Stimulated activated CD8-positive, alpha-beta memory T cell treated with anti-CD3 and anti-CD28 coated beads, Interleukin-4, amount 100 ng/mL, for 48 hours (primary cell): ENCODE data around the gene DYRK3.

Experiments
- DNase-seq: peaks from one replicate; pipeline ENCODE4 v3.0.0-alpha.2; 2020

The DYRK3 gene

DNA sequence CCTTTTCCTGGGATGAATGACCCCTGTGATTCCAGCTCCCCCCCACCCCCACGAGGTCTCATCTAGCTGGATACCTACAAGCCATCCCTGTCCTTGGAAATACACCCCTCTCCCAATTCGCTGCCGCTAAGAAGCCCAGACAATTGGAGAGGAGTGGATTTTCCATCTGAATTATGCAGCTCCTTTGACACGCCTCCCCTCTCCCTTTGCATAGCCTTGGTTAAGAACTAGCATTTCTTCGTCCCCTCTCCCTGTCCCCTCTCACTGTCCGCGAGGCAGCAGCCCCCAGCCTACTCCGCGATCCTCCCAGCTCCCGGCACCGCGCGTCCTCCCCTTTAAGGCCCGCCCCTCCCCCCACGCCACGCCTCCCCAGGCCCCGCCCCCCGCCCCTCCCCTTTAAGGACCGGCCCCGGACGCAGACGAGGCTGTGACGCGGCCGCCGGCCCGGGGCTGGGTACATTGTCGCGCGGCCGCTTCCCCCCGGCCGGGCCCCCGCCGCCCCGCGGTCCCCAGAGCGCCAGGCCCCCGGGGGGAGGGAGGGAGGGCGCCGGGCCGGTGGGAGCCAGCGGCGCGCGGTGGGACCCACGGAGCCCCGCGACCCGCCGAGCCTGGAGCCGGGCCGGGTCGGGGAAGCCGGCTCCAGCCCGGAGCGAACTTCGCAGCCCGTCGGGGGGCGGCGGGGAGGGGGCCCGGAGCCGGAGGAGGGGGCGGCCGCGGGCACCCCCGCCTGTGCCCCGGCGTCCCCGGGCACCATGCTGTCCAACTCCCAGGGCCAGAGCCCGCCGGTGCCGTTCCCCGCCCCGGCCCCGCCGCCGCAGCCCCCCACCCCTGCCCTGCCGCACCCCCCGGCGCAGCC lies 49.4 kb downstream of the DYRK3 start, which contains the start of gene MAPKAPK2:
Gene MAPKAPK2, plus strand, starts transcription at position 428 of the 856 bp plus-strand sequence. Its CDS starts 325 bp downstream, at position 753.
- peak; percentile 83 for DNase-seq

DNA sequence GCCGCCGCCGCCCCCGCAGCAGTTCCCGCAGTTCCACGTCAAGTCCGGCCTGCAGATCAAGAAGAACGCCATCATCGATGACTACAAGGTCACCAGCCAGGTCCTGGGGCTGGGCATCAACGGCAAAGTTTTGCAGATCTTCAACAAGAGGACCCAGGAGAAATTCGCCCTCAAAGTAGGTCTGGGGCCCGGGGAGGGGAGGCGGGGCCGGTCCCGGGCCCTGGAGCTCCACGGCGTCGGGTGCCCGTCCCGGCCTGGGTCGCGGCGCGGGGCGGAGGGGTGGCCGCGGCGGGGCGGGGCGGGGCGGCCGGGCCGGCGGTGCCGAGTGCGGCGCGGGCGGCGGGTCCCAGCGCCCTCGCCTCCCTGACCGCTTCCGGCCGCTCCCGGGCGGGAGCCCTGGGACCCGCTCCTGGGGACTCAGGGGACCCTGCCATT lies 50.0 kb downstream of the DYRK3 start:
- peak; percentile 69 for DNase-seq

DNA sequence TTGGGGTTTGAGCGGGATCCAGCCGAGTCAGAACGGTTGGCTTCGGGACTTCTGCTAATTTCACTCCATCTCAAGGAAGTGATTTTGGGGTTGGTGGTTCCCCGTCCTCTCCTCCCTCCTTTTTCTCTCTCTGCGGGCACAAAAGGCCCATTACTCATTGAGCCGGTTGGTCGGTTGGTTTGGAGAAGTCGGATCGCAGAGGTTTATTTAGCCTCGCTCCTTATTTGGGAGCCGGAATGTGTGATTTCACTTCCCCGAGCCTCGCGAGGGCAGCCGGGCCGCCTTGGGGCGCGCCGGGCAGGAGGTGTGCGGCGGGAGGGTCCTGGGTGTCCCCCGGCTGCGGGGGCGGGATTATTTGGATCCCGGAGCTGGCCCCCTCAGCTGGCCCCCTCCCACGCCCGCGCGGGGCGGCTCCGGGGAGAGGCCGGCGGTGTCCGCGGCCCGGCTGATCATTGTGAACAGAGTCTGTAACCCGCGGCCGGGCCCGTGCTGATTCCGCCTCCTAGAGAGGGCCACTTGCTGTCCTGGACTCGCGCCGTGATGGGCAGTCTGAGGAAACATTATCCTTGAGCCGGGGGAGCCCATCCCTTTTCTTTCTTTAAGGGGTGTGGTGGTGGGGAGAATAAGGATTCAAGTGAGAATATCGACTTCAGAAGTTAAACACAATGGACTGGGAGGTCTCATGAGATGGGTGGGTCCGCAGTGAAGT lies 50.6 kb downstream of the DYRK3 start:
- DNase-seq, result peak; percentile 62

DNA sequence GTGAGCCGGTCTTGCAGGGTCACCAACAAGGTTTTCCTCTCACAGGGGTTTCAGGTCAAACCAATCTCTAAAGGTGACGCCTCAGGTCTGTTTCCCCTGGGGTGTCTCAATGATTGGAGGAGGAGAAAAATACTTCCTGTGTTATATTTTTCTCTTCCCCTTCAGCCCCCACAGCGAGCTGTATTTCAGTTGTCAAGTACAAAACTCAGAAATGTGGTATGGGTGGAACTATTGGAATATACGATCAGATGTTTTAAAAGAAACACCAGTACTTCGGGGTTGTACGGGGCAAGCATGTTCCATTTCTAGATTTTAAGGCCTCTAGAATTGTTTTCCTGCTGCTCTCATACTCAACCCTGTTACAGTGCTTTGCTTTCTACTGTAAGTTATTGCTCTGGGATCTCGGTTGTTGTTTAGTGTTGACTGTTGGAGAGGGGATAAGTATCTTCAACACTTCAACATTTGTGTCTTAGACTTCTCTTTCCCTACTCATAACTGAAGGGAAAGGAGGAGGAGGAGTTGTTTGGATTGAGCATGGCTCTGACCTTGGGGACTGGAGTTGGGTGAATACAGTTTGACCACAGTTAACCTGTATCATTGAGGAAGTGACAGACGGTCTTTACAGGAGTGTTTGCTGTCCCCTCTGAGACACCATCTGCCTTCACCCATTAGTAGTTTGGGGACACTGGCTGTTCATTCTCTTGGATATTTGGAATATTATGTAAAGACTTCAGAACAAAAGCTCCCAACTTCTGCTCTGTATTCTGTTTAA lies 51.3 kb downstream of the DYRK3 start:
- peak; percentile 42 for DNase-seq

DNA sequence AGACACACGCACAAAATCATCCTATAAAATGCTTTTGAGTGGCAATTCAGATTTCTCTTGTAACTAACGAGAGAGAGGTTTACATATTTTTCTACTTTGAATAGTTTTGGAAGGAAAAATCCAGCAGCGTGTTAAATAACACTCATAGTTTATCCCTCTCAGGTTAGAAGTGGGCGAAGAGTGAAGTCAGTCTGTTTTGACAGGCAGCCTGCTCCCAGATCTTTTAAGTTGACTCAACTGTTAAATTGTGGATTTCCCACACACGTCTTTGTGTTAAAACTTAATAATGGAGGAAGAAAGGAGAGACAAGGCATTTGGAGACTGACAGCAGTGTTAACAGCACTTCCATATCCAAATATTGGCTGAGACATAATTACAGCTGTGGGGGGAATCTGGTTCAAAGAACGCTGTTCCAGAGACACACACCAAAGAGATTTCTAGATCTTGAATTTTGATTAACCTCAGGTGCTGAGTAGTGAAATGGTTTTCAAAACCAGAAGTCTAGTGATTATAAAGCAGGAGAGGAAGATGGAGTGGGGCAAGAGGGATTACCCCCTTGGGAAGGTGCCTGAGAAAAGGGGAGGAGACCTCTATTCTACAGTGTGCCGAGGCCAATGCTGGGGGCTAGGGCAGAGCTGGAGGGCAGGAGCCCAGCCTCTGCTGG lies 52.0 kb downstream of the DYRK3 start:
- DNase-seq, result no peak

DNA sequence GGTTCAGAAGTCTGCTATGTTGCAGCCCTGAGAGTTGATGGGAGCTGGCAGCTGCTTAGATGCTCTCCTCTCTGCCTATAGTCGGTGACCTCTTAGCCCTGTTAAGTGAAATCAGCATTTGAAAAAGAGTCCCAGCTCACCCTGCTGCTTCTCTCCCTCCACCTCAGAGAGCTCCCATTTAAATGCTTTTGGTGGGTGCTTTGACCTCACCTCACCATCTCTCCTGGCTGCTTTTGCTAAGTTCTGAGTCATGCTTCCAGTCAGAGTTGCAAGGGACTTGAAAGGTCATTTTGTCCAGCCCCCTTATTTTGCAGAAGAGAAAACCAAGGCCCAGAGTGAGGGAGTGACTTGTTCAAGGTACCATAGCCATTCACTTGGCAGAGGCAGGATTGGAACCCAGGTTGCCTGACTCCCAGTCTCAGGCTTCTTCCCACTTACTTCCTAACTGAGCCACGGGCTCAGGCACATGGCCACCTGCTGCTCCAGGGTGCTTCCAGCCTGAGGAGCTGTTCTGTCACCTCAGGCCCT lies 52.6 kb downstream of the DYRK3 start:
- DNase-seq, result no peak

DNA sequence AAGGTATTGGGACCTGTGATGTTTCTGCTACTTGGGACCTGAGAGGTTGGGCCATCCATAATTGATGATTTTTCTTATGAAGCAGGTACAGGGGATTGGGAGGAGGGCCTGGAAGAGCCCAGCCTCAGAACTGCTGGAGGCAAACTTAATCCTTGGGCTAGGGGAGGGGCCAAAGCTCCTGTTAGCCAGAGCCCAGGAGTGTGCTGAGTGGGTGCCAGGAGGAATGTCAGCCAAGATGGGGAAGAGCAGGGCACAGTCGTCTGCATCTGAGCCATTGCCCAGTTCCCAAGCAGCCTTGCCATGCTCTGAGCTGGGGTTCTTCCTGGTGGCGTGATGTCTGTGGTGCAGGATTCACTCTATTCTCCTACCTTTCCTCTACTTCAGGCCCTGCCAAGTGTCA lies 55.2 kb downstream of the DYRK3 start:
- DNase-seq, result no peak

DNA sequence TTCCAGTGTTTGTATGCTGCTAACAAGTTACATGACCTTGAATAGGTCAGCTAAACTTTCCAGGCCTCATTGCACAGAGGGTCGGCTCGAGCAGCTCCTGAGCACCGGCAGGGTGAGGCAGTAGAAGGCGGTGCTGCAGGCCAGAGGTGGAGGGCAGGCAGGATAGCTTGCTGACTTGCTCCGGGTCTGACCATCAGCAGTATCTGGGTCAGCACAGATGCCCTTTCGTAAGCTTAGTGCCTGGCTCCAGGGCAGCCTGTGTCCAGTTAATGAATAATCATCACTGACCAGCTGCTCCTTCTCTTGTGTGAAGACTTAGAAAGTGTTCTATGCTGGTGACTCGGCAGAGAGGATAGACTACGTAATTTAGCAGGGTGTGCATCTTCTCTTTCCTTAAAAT lies 56.3 kb downstream of the DYRK3 start:
- DNase-seq, result no peak

DNA sequence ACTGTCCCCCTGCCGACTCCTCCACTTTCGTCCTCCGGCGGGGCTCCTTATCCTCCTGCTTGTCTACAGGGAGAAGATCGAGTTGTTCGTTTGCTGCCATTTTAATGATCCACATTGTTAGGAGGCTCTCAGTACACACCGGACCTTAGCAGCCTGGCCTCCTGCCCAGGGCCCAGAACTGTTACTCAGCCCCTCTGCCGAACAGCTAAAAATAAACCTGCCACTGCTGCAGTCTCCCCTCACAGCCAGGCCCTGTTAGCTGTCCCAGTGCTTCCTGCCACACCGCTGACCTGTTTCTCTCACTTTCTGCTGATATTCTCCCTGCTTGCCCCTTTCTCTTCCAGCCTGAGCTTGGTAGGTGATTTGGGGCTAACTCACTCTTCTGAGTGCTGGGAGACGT lies 57.7 kb downstream of the DYRK3 start:
- no peak for DNase-seq

DNA sequence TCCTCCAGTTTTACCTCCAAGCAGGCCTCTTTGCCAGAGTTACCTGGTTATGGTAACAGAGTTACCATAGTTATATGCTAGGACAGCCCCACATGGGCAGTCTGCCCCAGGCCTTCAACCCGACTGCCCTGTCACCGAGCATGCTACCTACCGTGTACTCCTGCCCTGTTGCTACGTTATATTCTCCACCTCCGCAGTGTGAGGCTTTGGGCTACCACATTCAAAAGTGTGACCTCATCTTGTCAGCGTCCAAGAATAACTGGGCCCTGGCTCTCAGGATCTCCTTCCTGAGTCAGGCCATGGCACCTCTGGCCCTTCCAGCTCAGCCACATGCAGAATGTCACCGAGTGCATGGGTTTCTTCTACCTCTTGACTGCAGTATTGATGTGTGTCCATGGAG lies 58.3 kb downstream of the DYRK3 start:
- no peak for DNase-seq

DNA sequence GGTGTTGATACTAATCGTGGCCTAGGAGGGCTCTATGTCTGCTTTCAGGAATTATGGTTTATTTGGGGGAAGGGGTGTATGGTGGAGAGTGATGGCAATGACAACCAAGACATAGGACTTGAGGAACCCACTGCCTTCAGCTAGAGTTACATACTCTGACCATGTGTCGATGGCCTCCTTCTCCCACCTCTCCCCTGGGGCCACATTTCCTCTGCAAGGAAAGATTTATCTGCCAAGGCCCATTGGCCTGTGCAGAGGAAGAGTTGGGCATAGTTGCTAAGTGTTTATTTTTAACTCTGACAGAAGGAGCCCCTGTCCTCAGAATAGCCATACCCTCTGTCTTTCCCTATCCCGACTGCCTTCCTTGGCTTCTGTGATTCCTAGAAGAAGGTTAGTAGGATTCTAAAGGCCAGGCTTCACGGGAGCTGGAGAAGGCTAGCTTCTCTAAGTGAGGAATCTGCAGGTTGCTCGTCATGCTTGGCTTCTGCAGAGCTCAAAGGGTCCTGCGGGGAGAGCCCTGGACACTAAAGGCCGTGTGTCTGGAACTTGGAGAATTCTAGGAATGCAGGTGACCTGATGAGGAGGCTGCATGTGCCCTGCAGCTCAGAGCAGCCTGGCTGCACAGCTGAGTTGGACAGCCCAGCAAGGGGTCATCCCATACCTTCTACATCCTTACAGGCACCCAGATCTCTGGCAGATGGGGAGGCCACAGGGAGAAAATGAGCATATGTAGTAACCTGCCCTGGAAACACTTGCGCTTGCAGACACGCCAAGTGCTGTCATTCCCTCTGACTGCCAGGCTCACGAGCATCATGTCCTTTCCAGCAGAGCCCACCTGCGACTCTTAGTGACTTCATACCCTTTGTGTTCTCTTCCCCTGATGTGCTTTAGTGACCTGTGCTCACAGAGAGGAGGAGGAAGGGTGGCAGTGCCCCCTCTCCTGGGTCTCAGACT lies 59.1 kb downstream of the DYRK3 start:
- DNase-seq, result no peak

DNA sequence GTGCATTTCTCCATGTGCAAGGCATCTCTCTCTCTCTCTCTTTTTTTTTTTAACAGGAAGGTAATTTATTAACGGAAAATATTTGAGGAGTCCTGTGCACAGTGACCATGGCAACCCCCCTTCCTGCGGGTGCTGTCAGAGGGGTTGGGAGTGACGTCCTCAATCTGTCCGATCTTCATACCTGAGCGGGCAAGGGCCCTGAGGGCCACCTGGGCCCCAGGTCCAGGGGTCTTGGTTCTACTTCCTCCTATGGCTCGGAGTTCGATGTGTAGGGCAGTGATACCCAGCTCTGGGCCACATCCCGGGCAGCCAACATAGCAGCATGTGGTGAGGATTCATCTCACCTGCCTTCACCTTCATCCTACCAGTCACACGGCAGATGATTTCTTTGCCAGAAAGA lies 60.4 kb downstream of the DYRK3 start:
- DNase-seq, result no peak

DNA sequence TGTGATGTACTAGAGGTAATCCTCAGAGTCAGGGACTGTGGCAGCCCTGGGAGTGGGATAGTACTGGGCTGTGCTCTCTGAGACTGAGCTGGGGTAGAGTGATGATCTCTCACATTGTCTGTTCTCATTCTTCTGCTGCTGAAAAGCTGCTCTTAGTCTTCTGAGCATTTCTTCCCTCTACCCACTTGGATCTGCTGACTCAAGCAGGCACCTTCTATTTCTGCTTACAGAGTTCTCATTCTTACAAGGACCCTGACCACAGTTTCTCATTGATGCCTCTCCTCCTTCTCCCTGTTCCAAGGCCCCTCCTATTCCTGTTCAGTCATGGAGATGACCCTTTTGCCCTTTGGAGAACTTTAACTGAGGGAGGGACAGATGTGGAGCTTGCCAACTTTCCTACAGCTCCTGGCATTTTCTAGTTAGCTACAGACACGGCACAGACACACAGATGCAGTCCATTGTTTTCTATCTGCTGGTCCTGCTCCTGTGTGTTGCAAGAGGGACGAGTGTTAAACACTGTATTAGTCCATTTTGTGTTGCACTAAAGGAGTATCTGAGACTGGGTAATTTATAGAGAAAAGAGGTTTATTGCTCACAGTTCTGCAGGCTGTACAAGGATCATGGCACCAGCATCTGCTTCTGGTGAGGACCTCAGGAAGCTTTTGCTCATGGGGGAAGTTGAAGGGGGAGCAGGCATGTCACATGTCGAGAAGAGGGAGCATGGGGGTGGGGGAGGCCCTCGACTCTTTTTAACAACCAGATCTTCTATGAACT lies 61.7 kb downstream of the DYRK3 start:
- no peak for DNase-seq

DNA sequence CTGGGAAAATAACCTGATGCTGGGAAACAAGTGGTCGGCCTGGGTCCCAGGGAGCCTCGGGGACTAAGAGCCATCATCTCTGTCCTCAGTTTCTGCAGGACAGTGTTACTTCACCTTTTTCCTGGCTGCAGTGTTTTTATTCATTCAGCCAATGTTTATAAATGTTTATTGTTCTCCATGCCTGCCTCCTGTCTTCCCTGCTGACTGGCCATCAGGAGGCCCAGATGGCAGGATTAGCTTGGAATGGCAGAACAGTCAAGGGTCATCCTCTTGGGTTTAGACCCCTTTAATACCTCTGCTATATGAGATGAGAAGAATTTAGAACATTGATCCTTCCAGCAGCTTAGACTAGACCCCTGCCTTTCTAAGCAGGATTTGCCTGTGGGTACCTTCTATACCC lies 62.7 kb downstream of the DYRK3 start:
- DNase-seq, result no peak
